ENCODE measurements around the gene CPNE4. TPM values are rescaled to one million over a fixed set of nuclear protein-coding genes. Genes with fewer than 3 reads are reported as not detected.

CPNE4 gene
- total and polyA plus RNA-seq, 8 donors, result 0.14 to 1.7 (median 0.66) TPM

GRCh38 chr3:131782751-131783150, 252.1 kb downstream of the CPNE4 start:
- intact Hi-C loops (cut with DNase I), result no loop called here
- H3K9me3 ChIP-seq, result no peaks in the 10 kb centered on the region
- no peaks in the 10 kb centered on the region for H3K36me3 ChIP-seq
- FAIRE-seq (no peak), ATAC-seq (no peak), DNase-seq (no peak)
- H3K4me3 ChIP-seq, result no peak overlapping the region
- no peak for TF ChIP-seq CTCF (IDR thresholded peaks at IDR 0.05)
- no peak overlapping the region for H3K27ac ChIP-seq
- H3K4me1 ChIP-seq, result no peaks in the 10 kb centered on the region
- 47 to 51% methylated on average over 1 of the region's 1 CpG for WGBS, 2 donors
- H3K27me3 ChIP-seq, result no peaks in the 10 kb centered on the region

DNA sequence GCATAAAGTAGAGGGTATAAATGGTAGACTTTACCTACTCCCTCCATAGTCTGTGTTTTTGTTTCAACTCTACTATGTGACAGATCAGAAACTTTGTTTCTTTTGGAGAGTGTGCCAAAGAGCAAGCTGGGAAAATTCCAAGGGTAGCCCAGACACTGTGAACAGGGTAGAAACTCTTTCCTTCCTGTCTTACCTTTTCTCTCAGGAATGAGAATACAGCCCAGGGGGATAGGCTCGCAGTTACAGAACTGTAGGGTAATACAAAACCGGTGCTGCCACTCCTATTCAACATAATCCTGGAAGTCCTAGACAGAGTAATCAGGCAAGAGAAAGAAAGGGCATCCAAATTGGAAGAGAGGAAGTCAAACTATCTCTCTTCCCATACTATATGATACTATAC, 256.3 kb downstream of the CPNE4 start:
- intact Hi-C loops (cut with DNase I), result no loop called here
- ATAC-seq (no peak), DNase-seq (no peak), FAIRE-seq (no peak)
- no peak for TF ChIP-seq CTCF (IDR thresholded peaks at IDR 0.05)
- Histone ChIP-seq H3K27me3 (no peaks in the 10 kb centered on the region), H3K36me3 (no peaks in the 10 kb centered on the region), H3K27ac (no peak overlapping the region), H3K9me3 (no peaks in the 10 kb centered on the region), H3K4me3 (no peak overlapping the region), H3K4me1 (no peaks in the 10 kb centered on the region)
- WGBS, 2 donors, result 58 to 74% methylated on average over 2 of the region's 2 CpGs

GRCh38 chr3:131775650-131776049, 259.2 kb downstream of the CPNE4 start:
- no peaks in the 10 kb centered on the region for H3K4me1 ChIP-seq
- ATAC-seq (no peak), DNase-seq (no peak), FAIRE-seq (no peak)
- intact Hi-C loops (cut with DNase I), result no loop called here
- no peaks in the 10 kb centered on the region for H3K36me3 ChIP-seq
- no peak overlapping the region for H3K4me3 ChIP-seq
- H3K27ac ChIP-seq, result no peak overlapping the region
- no peak for TF ChIP-seq CTCF (IDR thresholded peaks at IDR 0.05)
- H3K27me3 ChIP-seq, result no peaks in the 10 kb centered on the region
- no peaks in the 10 kb centered on the region for H3K9me3 ChIP-seq

DNA sequence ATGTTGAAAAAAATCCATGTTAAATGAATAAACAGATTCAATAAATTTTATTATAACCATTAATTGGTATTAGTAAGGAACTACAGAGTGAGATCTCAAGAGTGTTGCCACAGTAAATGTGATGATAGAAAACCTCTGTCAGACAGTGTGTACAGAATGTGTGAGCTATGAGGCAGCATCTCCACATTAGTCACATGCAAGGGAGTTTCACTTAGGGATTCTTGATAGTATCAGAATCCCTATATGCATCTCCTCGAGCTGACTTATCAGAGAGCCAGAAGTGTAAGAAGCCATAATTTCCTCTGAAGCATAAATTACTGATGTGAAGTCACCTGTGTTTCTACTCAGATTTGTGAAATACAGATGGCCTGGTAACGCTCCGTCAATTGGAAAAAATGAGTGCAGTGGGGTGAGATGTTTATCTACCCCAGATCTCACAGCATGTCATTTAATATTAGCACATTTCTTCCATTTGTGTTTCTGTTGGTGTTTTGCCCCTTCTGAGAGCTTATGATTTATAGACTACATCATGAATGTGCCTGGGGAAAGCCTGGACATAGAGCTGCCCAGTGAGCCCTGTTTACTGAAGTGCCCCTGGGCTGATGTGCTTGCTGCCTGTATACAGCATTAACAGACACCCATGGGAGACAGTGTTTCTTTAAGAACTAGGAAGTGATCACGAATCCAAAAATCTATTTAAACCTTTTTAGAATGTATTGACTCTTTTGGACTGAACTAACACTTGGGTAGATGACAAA, 262.4 kb downstream of the CPNE4 start:
- Histone ChIP-seq H3K36me3 (no peaks in the 10 kb centered on the region), H3K27ac (no peak overlapping the region), H3K27me3 (no peaks in the 10 kb centered on the region), H3K9me3 (no peaks in the 10 kb centered on the region), H3K4me3 (no peak overlapping the region), H3K4me1 (no peaks in the 10 kb centered on the region)
- no peak for TF ChIP-seq CTCF (IDR thresholded peaks at IDR 0.05)
- intact Hi-C loops (cut with DNase I), result no loop called here
- DNase-seq (no peak), FAIRE-seq (no peak), ATAC-seq (peak in 2 of 4 donors; percentile 24 to 63)
- 57 to 64% methylated on average over 4 of the region's 4 CpGs for WGBS, 2 donors

- ATAC-seq (no peak), DNase-seq (no peak), FAIRE-seq (no peak)
- 30 to 45% methylated on average over 4 of the region's 4 CpGs for WGBS, 2 donors
- H3K27ac ChIP-seq, result no peak overlapping the region
- no peaks in the 10 kb centered on the region for H3K9me3 ChIP-seq
- no peaks in the 10 kb centered on the region for H3K36me3 ChIP-seq
- H3K4me1 ChIP-seq, result no peaks in the 10 kb centered on the region
- H3K27me3 ChIP-seq, result no peaks in the 10 kb centered on the region
- no peak for TF ChIP-seq CTCF (IDR thresholded peaks at IDR 0.05)
- no peak overlapping the region for H3K4me3 ChIP-seq
- intact Hi-C loops (cut with DNase I), result no loop called here
These were observed 271.7 kb downstream of the CPNE4 start for GRCh38 chr3:131762981-131763564.
